Stimulated activated CD4-positive, alpha-beta T cell treated with anti-CD3 and anti-CD28 coated beads, Interleukin-1b, Interleukin-23, amount 100 ng/mL, for 4 hours (primary cell): Measurements from ENCODE around the gene SLC44A1.

Experiments
- DNase-seq, 2 donors: peaks; one replicate each; pipeline ENCODE4 v3.0.0-alpha.2; 2020; ENCODE audit warnings: low read depth in 2 of 2

SLC44A1 gene

GRCh38 chr9:105302728-105303127 is 58.3 kb downstream of the SLC44A1 start:
- DNase-seq = no peak

GRCh38 chr9:105305856-105306255 is 61.4 kb downstream of the SLC44A1 start:
- no peak for DNase-seq

GRCh38 chr9:105306351-105307140 is 62.1 kb downstream of the SLC44A1 start:
- DNase-seq = no peak

- DNase-seq = no peak
Measured at GRCh38 chr9:105307591-105308130, 63.2 kb downstream of the SLC44A1 start.

GRCh38 chr9:105308461-105309341 is 64.2 kb downstream of the SLC44A1 start:
- DNase-seq = no peak

- no peak for DNase-seq
Measured at GRCh38 chr9:105309531-105309931, 65.1 kb downstream of the SLC44A1 start.

- DNase-seq = no peak
Measured at GRCh38 chr9:105311306-105311705, 66.9 kb downstream of the SLC44A1 start.

GRCh38 chr9:105313238-105313637 is 68.8 kb downstream of the SLC44A1 start:
- DNase-seq = no peak

GRCh38 chr9:105316703-105317102 is 72.3 kb downstream of the SLC44A1 start:
- no peak for DNase-seq

GRCh38 chr9:105318729-105319191 is 74.3 kb downstream of the SLC44A1 start:
- no peak for DNase-seq

GRCh38 chr9:105319202-105319813 is 74.9 kb downstream of the SLC44A1 start:
- DNase-seq = no peak

GRCh38 chr9:105320568-105320967 is 76.1 kb downstream of the SLC44A1 start:
- no peak for DNase-seq

GRCh38 chr9:105328296-105328695 is 83.8 kb downstream of the SLC44A1 start:
- no peak for DNase-seq

GRCh38 chr9:105328872-105329718 is 84.6 kb downstream of the SLC44A1 start:
- DNase-seq = no peak

GRCh38 chr9:105329719-105330062 is 85.2 kb downstream of the SLC44A1 start:
- no peak for DNase-seq

- no peak for DNase-seq
Measured at GRCh38 chr9:105330201-105330600, 85.8 kb downstream of the SLC44A1 start.

GRCh38 chr9:105330755-105331154 is 86.3 kb downstream of the SLC44A1 start:
- no peak for DNase-seq

- no peak for DNase-seq
Measured at GRCh38 chr9:105331160-105331559, 86.7 kb downstream of the SLC44A1 start.

- no peak for DNase-seq
Measured at GRCh38 chr9:105331755-105332154, 87.3 kb downstream of the SLC44A1 start.

- DNase-seq = no peak
Measured at GRCh38 chr9:105332471-105332870, 88.0 kb downstream of the SLC44A1 start.

- DNase-seq = no peak
Measured at GRCh38 chr9:105333076-105333475, 88.6 kb downstream of the SLC44A1 start.
